ENCODE measurements around the gene RNH1.

RNH1 gene

DNA sequence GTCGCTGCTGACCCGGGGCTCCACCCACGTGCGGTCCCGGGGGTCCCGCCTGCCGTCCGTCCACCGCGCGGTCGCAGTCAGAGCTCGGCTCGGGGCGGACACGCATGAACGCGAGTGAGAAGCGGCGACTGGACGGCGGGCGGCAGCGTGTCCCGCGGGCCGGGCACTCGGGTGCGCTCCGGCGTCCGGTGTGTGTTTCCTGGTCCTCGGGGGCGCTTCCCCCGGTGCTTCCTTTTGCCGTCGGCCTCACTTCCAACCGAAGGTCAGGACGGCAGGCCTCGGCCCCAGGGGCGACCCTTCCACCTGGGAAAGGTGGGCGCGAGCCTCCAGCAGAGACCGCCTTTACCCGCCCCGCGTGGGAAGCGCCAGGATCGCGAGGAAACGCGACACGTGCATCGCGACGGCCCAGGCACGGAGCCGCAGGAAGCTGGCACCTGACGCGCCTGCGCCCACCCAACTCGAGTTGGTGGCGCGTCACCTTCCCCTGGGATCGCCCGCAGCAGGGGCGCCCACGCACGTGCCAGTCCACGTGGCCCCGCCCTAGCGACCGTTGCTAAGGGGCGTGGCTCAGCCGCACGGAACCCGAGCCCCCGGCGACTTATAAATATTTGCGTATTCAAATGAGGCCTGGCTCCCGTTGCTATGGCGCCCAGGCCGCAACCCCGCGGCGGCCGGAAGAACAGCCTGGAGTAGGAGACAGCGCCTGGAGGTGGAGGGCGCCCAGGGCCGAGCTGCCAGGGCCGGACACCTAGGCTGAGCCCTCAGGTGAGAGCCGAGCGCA, 30.0 kb upstream of the RNH1 start, which contains the start of gene LRRC56:
LRRC56 (plus strand) TSS at position 687 of the 781 bp plus-strand sequence. CDS start 3,158 bp downstream, outside the sequence.
- DNase-seq, result peak; percentile 96

DNA sequence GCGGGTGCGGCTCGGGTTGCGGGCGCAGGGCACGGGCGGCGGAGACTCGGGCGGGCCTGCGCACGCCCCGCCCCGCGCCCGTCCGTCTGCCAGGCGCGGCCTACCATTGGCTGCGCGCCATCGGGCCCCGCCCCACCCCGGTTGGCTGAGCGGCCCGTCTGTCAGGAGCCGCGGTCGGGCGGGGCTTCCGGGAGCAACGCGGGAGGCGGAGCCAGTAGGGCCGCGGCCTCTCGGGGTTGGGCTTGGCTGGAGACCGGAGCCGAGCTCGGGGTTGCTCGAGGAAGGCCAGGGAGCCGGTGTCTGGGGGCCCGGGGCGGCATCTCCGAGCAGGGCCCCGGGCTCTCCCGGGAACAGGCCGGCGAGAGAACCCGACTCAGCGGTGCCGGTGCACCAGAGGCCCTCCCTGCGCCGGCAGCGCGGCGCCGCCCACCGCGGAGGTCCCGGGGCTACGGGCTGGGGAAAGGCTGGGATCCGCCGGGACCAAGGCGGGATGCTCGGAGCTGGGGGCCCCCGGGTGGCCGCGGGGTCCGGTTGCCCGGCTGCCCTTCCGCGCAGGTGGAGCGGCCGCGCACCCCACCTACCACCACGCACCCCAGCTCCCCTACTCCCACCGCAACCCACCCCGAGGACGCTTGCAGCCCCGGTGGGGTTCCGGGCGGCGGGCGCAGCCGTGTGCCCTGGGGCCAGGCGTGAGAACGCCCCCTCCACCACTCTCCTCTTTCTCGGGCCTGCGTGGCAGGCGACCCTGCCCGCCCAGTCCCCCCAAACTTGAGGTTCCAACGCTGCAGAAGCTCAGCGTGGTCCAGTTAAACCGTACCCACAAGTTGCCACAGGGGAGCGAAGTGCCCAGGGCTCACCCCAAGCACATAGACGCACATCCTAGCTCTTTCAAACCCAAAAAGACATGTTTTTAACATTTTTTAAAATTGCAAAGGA, 28.7 kb upstream of the RNH1 start, which contains the start of gene HRAS:
HRAS (minus strand) TSS at position 58 of the 936 bp plus-strand sequence.
- DNase-seq, result peak; percentile 95

DNA sequence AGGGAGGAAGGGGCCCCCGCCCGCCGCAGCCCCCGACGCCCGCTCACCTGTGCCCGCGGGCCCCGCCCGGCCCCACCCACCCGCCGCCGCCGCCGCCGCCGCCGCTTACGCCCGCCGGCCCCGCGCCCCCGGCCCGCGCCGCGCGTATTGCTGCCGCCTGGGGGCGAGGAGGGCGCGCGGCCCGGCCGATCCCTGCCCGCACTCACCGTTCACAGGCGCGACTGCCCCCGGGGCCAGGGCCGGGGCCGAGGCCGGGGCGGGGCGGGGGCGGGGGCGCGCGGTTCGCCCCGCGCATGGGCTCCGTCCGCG, 28.1 kb upstream of the RNH1 start:
- no peak for DNase-seq

DNA sequence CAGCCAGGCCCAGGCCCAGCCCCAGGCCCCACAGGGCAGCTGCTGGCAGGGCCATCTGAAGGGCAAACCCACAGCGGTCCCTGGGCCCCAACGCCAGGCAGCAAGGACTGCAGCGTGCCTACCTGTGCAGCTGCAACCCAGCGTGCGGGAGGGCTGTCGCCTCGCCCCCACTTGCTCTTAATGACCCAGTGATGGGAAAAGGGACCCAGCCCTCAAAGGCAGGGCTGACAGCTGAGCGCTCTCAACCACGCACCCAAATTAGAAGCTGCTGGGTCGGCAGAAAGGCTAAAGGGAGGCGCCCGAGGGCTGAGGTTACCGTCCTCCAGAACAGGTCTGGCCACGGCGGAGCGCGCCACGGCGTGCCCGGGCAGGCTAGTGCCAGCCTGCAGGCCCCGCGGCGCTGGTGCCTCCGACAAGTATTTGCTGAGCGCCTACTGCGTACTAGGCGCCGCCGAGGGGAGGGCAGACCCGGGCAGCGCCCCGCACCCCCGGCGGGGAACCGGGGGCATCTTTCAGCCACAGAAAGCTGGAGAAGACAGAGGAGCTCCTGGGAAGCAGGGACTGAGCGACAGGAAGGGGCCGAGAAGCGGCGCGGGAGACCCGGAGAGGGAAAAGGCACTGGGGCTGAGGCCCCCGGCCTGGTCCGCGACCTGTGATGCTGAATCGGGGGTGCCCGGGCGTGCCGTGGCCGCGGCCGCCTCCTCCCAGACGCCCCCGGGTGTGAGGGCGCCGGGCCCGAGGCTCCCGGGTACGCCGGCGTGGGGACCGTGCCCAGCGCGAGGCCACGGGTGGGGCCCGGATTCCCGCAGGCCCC, 27.6 kb upstream of the RNH1 start:
- peak; percentile 14 for DNase-seq

DNA sequence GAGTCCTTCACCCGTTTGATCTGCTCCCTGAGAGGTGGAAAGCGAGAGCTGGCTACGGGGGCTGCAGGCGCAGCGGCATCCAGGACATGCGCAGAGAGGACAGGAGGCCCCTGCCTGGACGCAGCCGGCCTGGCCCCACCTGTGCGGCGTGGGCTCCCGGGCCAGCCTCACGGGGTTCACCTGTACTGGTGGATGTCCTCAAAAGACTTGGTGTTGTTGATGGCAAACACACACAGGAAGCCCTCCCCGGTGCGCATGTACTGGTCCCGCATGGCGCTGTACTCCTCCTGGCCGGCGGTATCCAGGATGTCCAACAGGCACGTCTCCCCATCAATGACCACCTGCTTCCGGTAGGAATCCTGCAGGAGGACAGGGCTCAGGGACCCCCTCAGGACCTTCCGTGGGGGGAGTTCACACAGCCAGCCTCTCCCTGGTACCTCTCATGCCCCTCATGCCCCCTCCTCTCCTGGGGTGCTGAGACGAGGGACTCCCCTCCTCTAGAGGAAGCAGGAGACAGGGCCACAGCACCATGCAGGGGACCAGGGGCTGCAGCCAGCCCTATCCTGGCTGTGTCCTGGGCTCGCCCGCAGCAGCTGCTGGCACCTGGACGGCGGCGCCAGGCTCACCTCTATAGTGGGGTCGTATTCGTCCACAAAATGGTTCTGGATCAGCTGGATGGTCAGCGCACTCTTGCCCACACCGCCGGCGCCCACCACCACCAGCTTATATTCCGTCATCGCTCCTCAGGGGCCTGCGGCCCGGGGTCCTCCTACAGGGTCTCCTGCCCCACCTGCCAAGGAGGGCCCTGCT, 26.7 kb upstream of the RNH1 start:
- DNase-seq, result no peak

DNA sequence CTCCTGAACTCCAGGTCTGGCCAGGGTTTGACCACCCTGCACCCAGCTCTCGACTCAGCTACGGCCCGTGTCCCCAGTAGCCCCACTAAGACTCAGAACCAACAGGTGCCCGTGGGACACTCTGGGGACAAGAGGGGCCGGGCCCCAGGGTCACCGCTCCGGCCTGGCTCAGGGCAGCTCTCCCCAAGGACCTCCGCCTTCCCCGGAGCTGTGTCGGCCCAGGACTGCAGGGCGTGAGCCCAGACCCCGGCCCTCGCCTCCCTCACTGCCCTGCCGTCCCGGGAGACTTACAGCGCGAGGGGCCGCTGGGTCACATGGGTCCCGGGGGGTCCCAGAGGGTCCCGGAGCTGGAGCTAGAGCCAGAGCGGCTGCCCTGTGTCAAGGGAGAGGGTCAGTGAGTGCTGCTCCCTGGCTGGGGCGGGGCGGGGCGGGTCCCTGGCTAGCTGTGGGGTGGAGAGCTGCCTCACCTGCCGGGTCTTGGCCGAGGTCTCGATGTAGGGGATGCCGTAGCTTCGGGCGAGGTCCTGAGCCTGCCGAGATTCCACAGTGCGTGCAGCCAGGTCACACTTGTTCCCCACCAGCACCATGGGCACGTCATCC, 26.0 kb upstream of the RNH1 start:
- DNase-seq, result no peak

DNA sequence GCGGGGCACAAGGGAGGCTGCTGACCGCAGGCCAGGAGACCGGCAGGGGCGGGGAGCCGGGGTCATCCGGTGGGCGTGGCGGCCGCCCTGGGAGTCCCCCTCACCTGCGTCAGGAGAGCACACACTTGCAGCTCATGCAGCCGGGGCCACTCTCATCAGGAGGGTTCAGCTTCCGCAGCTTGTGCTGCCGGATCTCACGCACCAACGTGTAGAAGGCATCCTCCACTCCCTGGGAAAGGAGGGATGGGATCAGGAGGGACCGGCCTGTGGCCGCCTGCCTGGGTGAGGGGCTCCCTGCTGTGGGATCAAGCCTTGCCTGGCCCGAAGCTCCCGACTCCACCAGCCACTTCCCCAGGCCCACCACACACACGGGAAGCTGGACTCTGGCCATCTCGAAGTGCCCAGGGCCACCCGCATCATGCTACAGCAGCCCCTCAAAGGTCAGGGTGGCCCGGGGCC, 25.5 kb upstream of the RNH1 start:
- DNase-seq, result no peak

DNA sequence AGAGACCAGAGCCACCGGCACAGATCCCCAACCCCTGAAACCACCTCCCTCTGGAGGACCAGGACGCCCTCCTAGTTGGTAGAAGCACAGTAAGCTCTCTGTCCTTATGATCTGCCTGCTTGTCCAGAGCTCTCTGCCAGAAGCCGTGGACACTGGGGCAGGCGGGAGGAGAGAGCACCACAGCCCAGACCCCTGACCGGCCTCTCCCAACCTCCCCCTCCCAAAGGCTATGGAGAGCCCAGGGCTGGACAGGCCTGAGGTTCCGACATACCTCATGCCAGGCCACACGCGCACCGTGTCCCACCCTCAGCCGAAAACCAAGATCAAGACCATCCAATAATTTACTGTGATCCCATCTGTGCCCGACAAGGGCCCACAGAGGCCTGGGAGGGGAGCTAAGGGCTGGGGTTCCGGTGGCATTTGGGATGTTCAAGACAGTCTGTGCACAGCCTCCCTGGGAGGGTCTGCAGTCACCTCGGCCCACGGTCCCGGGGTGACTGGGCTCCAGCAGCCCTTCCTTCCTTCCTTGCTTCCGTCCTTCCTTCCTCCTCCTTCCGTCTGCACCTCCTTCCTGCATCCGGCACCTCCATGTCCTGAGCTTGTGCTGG, 25.0 kb upstream of the RNH1 start:
- no peak for DNase-seq

DNA sequence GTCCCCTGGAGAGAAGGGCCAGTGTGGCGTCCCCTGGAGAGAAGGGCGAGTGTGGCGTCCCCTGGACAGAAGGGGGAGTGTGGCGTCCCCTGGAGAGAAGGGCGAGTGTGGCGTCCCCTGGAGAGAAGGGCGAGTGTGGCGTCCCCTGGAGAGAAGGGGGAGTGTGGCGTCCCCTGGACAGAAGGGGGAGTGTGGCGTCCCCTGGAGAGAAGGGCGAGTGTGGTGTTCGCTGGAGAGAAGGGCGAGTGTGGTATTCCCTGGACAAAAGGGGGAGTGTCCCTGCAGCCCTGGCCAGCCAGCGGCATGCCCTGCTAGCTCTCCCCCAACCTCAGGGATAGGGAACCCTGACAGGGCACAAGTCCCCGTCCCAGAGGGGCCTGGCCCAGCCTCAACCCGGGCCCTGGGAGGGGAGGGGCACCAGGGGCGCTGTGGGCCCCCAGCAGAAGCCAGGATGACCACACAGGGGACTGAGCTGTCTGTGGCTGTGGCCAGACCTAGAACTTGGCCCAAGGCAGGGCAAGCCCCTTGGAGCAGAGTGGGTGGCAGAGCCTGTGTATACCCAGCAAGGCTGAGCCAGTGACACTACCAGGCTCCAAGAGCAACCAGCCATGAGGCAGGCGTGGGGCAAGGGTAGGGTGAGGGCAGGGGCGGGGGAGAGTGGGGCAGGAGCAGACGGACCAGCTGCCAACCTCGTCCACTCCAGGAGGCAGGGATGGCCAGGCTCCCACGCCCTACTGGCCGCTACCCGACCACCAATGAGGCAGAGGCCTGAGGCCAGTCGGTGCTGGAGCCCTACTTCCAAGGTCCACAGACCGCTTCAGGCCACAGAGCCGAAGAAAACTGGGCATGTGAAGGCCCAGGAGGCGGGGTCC, 24.2 kb upstream of the RNH1 start:
- DNase-seq, result no peak

DNA sequence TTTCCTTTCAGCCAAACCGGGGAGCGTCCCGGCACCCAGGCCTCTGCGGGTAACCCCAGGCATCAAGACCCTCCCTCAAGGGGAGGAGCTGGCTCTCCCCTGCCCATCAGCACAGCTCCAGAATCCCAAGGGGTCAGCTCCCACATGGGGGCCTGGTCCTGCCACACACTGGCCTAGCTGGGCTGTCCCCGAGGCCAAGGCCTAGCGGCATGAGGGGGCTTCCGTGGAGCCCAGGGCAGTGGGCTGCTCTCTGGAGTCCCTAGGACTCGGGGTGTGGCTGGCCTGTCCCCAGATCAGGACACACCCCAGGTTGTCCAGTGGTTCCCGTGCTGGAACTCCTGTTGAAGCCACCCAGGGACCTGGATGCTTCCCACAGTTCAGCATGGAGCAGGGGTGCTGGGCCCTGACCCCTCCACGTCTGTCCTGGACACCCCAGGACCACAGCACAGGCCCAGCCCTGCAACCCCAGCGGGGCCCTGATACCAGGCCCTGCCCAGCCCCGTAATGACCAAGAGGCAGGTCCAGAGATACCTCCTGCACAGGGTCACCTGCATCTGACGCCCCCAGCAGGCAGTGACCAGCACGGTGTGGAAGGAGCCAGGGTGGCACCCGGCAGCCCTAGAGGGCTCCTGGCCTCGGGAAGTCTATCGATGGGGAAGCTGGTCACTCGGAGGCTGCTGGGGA, 22.8 kb upstream of the RNH1 start:
- DNase-seq, result no peak

DNA sequence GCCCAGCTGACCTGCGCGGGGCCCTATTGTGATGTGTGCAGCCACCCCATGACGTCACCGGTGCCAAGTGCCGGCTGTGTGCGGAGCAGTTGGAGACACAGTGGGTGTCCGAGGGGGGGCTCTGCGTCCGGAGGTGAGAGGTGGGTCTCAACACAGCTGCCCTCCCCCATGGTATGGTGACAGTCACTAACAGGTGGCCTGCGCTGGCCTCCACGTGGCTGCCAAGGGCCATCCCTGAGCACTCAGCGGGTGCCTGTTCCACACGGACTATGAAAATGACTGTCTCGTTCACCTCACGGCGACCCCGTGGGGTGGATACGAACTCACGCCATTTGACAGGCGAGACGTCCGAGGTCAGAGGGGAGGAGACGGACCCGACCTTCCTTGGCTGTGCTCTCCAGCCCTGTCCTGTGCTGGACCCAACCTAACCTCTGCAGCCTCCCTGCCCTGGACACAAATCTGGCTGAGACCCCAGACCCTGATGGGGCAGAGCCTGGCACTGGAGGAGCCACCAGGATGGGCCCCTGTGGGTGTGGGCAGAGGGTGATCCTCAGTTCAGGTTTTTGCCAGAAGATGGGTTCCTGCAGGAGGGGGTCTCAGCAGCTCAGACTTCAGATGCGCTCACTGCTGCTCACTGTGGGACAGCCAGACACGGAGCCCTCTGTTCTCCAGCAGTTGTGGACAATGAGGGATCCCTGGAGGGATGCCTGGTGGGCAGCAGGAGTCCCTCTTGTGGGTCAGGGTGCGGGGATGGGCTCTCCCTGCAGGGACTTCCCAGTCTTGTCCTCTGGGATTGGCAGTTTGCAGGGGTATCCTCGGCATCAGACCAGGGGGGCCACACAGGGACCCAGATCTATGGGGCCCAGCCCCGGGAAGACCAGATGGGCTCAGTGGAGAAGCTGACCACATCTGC, 22.0 kb upstream of the RNH1 start:
- no peak for DNase-seq

DNA sequence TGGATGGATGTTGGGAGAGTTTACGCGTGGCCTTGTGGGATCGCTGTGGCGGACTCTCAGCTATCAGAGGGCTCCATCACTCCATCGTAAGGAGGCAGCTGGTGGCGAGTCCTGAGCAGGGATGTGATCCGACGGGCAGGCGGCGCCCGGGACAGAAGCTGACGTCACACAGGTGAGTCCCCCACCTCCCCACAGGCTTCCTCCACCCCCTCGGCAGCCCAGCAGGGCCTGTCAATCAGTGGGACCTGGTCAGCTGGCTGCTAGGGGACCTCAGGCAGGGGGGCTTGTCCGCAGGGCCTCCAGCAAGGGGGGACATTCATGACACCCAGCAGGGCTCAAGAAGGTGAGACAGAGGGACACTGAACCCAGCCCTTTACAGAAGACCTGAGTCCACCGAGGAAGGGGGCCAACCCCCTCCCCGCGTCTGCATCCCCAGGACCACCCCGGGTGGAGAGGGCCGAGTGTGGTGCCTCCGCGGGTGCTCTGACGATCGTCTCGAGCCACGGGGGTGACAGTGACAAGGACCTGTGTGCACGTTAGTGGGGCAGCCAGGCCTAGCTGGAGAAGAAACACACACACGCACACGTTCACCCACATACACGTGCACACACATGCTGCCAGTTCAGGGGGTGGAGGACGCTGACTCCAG, 21.2 kb upstream of the RNH1 start:
- no peak for DNase-seq

DNA sequence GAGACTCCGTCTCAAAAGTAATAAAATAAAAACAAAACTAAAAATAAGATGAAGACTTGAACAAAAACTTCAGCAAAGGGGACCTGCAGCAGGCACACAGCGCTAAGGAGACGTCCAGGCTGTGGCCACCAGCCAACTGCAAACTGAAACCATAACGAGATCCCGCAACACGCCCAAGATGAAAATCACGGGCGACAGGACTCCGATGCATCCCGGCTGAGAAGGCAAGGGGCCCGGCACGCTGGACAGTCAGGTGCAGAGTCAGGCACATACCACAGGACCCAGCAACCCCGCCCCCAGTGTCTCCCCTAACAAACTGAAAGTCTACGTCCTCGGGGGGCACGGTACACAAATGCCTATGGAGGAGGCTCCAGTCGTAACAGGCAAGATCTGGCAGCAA, 19.1 kb upstream of the RNH1 start:
- no peak for DNase-seq

DNA sequence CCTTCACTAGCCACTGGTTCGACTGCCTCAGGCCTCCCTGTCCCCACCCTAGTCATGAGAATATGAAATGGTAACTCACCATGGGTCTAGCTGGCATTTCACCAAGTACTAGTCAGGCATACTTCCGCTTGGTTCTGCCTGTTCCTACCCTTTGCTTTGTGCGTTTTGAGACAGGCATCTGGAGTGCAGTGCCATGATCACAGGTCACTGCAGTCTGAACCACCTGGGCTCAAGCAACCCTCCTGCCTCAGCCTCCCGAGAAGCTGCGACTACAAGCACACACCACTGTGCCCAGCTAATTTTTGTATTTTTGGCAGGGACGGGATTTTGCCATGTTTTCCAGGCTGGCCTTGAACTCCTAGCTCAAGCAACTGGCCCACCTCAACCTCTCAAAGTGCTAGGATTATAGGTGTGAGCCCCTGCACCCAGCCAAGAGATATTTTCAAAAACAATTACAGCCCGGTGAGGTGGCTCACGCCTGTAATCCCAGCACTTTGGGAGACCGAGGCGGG, 14.2 kb upstream of the RNH1 start:
- no peak for DNase-seq

DNA sequence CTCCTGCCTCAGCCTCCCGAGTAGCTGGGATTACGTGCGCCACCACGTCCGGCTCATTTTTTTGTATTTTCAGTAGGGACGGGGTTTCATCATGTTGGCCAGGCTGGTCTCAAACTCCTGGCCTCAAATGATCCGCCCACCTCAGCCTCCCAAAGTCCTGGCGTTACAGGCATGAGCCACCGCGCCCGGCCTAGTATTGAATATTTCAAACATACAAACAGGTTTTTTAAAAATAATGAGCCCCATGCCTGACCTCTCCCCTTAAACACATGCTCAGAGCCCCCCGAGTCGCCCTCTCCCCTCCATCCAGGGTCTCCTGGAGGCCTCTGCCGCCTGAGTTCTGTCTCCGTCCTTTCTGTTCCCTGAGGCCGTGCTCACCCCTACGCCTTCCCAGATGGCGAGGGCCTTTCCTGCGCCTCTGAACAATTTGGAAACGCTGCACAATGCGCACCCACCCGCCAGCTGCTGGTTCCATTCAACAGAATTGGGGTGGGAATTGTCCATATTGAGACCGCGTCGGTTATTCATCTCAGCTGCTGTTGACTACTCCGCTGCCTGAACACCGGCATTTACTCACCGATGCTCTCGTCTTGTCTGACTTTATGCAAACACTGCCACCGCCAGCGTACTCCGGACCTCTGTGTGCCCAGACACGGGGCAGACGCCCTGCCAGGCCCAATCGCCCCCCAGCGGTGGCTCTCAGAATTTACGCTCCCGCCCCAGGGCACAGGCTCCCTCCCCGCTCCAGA, 13.6 kb upstream of the RNH1 start:
- no peak for DNase-seq

DNA sequence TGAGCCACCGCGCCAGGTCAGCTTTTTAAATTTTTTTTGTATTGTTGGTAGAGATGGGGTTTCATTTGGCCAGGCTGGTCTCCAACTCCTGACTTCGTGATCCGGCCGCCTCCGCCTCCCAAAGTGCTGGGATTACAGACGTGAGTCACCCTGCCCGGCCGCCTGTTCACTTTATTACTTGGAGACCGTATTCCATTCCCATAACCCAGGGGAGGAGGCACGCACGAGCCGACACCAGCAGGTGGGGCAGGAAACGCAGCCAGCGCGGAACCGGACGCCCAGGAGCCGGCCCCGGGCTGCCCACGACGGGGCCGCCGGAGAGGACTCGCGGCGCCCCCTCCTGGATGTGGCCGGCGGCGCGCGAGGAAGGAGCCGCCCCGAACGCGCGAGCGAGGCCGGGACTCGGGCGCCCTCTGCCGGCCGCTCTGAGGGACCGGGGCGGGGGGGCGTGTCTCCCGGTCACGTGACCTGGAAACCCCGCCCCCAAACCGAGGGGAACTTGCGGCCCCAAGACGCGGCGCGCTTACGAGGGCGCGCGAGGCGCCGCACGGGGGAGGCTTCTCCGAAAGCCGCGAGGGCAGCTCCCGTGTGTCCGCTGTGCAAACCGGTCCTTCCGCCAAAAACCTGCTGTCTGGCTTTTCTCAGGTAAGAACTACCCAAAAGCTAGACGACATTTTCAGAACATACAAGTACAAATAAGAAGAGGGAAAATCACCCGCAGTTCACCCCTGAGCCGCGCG, 11.6 kb upstream of the RNH1 start:
- DNase-seq, result peak; percentile 91

Data from CD4-positive, alpha-beta T cell treated with Interleukin-17A for 1 hour (primary cell).